Measurements from ENCODE around the gene SMYD5. TPM values are rescaled to one million over a fixed set of nuclear protein-coding genes. Genes with fewer than 3 reads are reported as not detected.
A peak's percentile ranks its signal among the peaks of the same experiment; 100 is the strongest.

SMYD5 gene
- total RNA-seq, 2 experiments from 2014 or later, result 39.1 to 46.7 TPM

GRCh38 chr2:73210019-73210418 is 4.0 kb upstream of the SMYD5 start:
- ChIA-PET CTCF (interaction anchor here (1.7 kb wide), 1 partner anchor 33 kb away, joined by 4 read pairs; no protein-coding TSS in a partner anchor), POLR2A (no interaction called here)
- Histone ChIP-seq H3K27ac (ENCODE audit: low read depth in 1 of 2, low read length in 2 of 2) (no peak overlapping the region), H3K27me3 (ENCODE audit: control insufficient read depth in 1 of 2, insufficient read depth in 2 of 2, low read length in 2 of 2) (peaks cover 15 to 22% of the 10 kb centered on the region in 2 experiments), H3K4me3 (ENCODE audit: low read length) (no peak overlapping the region), H3K36me3 (ENCODE audit: insufficient read depth, low read length) (no peaks in the 10 kb centered on the region), H3K4me1 (ENCODE audit: insufficient read depth, low read length) (peaks cover 27% of the 10 kb centered on the region), H3K9me3 (ENCODE audit: control insufficient read depth in 1 of 2, insufficient read depth in 1 of 2, low read length in 2 of 2) (no peaks in the 10 kb centered on the region)
- ATAC-seq (ENCODE audit: poor library complexity) (no peak), DNase-seq (no peak)
- no peak overlapping the region for H3K4me3 Mint-ChIP-seq
- peaks cover 27% of the 10 kb centered on the region for H3K4me1 Mint-ChIP-seq (ENCODE audit: low read depth)
- intact Hi-C loops (cut with DNase I, micrococcal nuclease), result loop anchor here (5.0 to 10.0 kb wide), 3 partner anchors 82 to 1445 kb away; partner anchors contain the start of genes EGR4 (in 1 of the 2), RAB11FIP5 (in 1 of the 2) and SEMA4F (in 1 of the 2)
- H3K27ac Mint-ChIP-seq, result no peak overlapping the region
- peaks cover 3% of the 10 kb centered on the region for H3K36me3 Mint-ChIP-seq (ENCODE audit: low read depth)
- no peaks in the 10 kb centered on the region for H3K9me3 Mint-ChIP-seq
- peaks cover 41% of the 10 kb centered on the region for H3K27me3 Mint-ChIP-seq
- TF ChIP-seq CTCF (IDR thresholded peaks at IDR 0.05), result no peak

GRCh38 chr2:73210696-73211095 is 3.3 kb upstream of the SMYD5 start:
- POLR2A ChIA-PET, result no interaction called here
- H3K27ac Mint-ChIP-seq, result no peak overlapping the region

GRCh38 chr2:73212098-73212447 is 2.0 kb upstream of the SMYD5 start:
- ChIA-PET CTCF (interaction anchor here (0.6 to 4.3 kb wide), 17 partner anchors 10 to 222 kb away, joined by 3 to 52 read pairs (median 4); partner anchors contain the start of genes ALMS1, CCT7, NOTO and PRADC1), POLR2A (interaction anchor here (0.9 to 2.7 kb wide), 5 partner anchors 12 to 82 kb away, joined by 3 to 22 read pairs (median 4); partner anchors contain the start of genes CCT7, EGR4 and PRADC1)
- H3K27me3 ChIP-seq (ENCODE audit: control insufficient read depth in 1 of 2, insufficient read depth in 2 of 2, low read length in 2 of 2), result peaks cover 2 to 3% of the 10 kb centered on the region in 2 experiments
- TF ChIP-seq CTCF (IDR thresholded peaks at IDR 0.05), result no peak
- H3K9me3 ChIP-seq (ENCODE audit: control insufficient read depth in 1 of 2, insufficient read depth in 1 of 2, low read length in 2 of 2), result no peaks in the 10 kb centered on the region
- peaks cover 37% of the 10 kb centered on the region for H3K4me1 Mint-ChIP-seq (ENCODE audit: low read depth)
- H3K9me3 Mint-ChIP-seq, result no peaks in the 10 kb centered on the region
- H3K4me3 Mint-ChIP-seq, result no peak overlapping the region
- peaks cover 32% of the 10 kb centered on the region for H3K4me1 ChIP-seq (ENCODE audit: insufficient read depth, low read length)
- no peaks in the 10 kb centered on the region for H3K36me3 ChIP-seq (ENCODE audit: insufficient read depth, low read length)
- no peak overlapping the region for H3K4me3 ChIP-seq (ENCODE audit: low read length)
- peak overlapping the region; percentile 81 for H3K27ac Mint-ChIP-seq
- H3K27me3 Mint-ChIP-seq, result peaks cover 28% of the 10 kb centered on the region
- DNase-seq, result no peak
- peaks cover 9% of the 10 kb centered on the region for H3K36me3 Mint-ChIP-seq (ENCODE audit: low read depth)
- intact Hi-C loops (cut with DNase I, micrococcal nuclease), result loop anchor here (1.0 to 10.0 kb wide), 7 partner anchors 35 to 1443 kb away; partner anchors contain the start of genes EGR4 (in 1 of the 2), RAB11FIP5 (in 1 of the 2) and SEMA4F (in 1 of the 2)
- H3K27ac ChIP-seq (ENCODE audit: low read depth in 1 of 2, low read length in 2 of 2), result no peak overlapping the region
- no peak for ATAC-seq (ENCODE audit: poor library complexity)

More at GRCh38 chr2:73210696-73211095, 3.3 kb upstream of the SMYD5 start:
- Histone ChIP-seq H3K9me3 (ENCODE audit: control insufficient read depth in 1 of 2, insufficient read depth in 1 of 2, low read length in 2 of 2) (no peaks in the 10 kb centered on the region), H3K27me3 (ENCODE audit: control insufficient read depth in 1 of 2, insufficient read depth in 2 of 2, low read length in 2 of 2) (peaks cover 10 to 15% of the 10 kb centered on the region in 2 experiments), H3K27ac (ENCODE audit: low read depth in 1 of 2, low read length in 2 of 2) (no peak overlapping the region), H3K4me1 (ENCODE audit: insufficient read depth, low read length) (peaks cover 32% of the 10 kb centered on the region), H3K4me3 (ENCODE audit: low read length) (no peak overlapping the region), H3K36me3 (ENCODE audit: insufficient read depth, low read length) (no peaks in the 10 kb centered on the region)
- Mint-ChIP-seq H3K36me3 (ENCODE audit: low read depth) (peaks cover 7% of the 10 kb centered on the region), H3K9me3 (no peaks in the 10 kb centered on the region), H3K27me3 (peaks cover 39% of the 10 kb centered on the region), H3K4me1 (ENCODE audit: low read depth) (peaks cover 34% of the 10 kb centered on the region), H3K4me3 (no peak overlapping the region)
- no peak for ATAC-seq (ENCODE audit: poor library complexity)
- DNase-seq, result no peak
- CTCF ChIA-PET, result no interaction called here
- intact Hi-C loops (cut with DNase I, micrococcal nuclease), result loop anchor here (5.0 to 10.0 kb wide), 3 partner anchors 82 to 1444 kb away; partner anchors contain the start of genes EGR4 (in 1 of the 2), RAB11FIP5 (in 1 of the 2) and SEMA4F (in 1 of the 2)
- TF ChIP-seq CTCF (IDR thresholded peaks at IDR 0.05), result no peak
